ENCODE measurements around the gene CBARP.

The CBARP gene

GRCh38 chr19:1232652-1233072, 5.1 kb downstream of the CBARP start:
- Histone ChIP-seq H3K4me1 (ENCODE audit: insufficient read depth, insufficient read length) (peaks cover 31% of the 10 kb centered on the region), H3K9ac (ENCODE audit: insufficient read length, low read depth) (peak overlapping the region; percentile 17), H3K9me3 (ENCODE audit: insufficient read depth, low read length) (no peaks in the 10 kb centered on the region), H3K36me3 (ENCODE audit: insufficient read depth, insufficient read length, low read length) (peaks cover 67% of the 10 kb centered on the region), H3K27me3 (ENCODE audit: insufficient read depth, insufficient read length) (peaks cover 5% of the 10 kb centered on the region), H3K4me3 (ENCODE audit: insufficient read length, low read depth) (no peak overlapping the region)
- TF ChIP-seq SUZ12 (IDR thresholded peaks at IDR 0.05; ENCODE audit: extremely low read depth, insufficient read depth, insufficient read length) (no peak), ZNF274 (IDR thresholded peaks at IDR 0.05; ENCODE audit: low read depth, low read length) (no peak), YY1 (IDR thresholded peaks at IDR 0.05; ENCODE audit: insufficient read depth, insufficient read length) (no peak)
- no peak for DNase-seq (ENCODE audit: low read depth, low spot score)

- no peak for DNase-seq (ENCODE audit: low read depth, low spot score)
- H3K4me3 ChIP-seq (ENCODE audit: insufficient read length, low read depth) = no peak overlapping the region
- TF ChIP-seq SUZ12 (IDR thresholded peaks at IDR 0.05; ENCODE audit: extremely low read depth, insufficient read depth, insufficient read length) = no peak
- TF ChIP-seq YY1 (IDR thresholded peaks at IDR 0.05; ENCODE audit: insufficient read depth, insufficient read length) = no peak
- TF ChIP-seq ZNF274 (IDR thresholded peaks at IDR 0.05; ENCODE audit: low read depth, low read length) = no peak
- peaks cover 31% of the 10 kb centered on the region for H3K4me1 ChIP-seq (ENCODE audit: insufficient read depth, insufficient read length)
- peaks cover 73% of the 10 kb centered on the region for H3K36me3 ChIP-seq (ENCODE audit: insufficient read depth, insufficient read length, low read length)
- H3K9ac ChIP-seq (ENCODE audit: insufficient read length, low read depth) = peak overlapping the region; percentile 17
- no peaks in the 10 kb centered on the region for H3K9me3 ChIP-seq (ENCODE audit: insufficient read depth, low read length)
- H3K27me3 ChIP-seq (ENCODE audit: insufficient read depth, insufficient read length) = peaks cover 2% of the 10 kb centered on the region
These were observed 5.8 kb downstream of the CBARP start for GRCh38 chr19:1231729-1232637.

DNA sequence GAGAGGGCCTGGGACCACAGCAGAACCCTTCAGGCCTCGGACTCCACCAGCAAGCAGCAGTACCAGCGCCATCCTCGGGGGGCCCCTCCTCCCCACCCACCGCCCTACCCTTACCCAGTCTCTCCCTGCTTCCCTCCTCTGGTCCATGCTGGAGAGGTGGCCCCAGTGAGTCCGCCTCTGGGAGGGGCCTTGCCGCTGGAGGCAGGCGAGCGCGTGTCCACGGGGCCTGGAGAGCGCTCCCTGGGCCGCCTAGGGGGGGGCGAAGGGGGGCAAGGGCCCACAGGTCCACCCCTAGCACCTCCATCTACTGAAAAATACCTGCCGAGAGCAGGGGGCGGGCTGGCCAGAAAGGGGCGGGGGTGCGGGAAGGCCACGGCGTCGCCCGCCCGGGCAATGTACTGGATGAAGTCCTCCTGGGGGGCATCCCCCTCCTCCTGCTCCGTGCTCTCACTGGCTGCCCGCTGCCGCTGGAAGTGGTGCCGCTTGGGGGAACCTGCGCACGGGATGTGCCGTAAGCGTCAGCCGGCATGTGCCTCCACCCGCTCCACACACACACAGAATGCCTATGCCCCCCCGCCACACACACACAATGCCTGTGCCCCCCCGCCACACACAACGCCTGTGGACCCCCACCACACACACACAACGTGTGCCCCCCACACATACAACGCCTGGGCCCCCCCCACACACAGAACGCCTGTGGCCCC, 6.9 kb downstream of the CBARP start:
- no peak for TF ChIP-seq ZNF274 (IDR thresholded peaks at IDR 0.05; ENCODE audit: low read depth, low read length)
- no peak for TF ChIP-seq YY1 (IDR thresholded peaks at IDR 0.05; ENCODE audit: insufficient read depth, insufficient read length)
- no peak for TF ChIP-seq SUZ12 (IDR thresholded peaks at IDR 0.05; ENCODE audit: extremely low read depth, insufficient read depth, insufficient read length)
- peak overlapping the region; percentile 42 for H3K9ac ChIP-seq (ENCODE audit: insufficient read length, low read depth)
- H3K9me3 ChIP-seq (ENCODE audit: insufficient read depth, low read length) = no peaks in the 10 kb centered on the region
- no peak overlapping the region for H3K4me3 ChIP-seq (ENCODE audit: insufficient read length, low read depth)
- peaks cover 81% of the 10 kb centered on the region for H3K36me3 ChIP-seq (ENCODE audit: insufficient read depth, insufficient read length, low read length)
- DNase-seq (ENCODE audit: low read depth, low spot score) = no peak
- H3K27me3 ChIP-seq (ENCODE audit: insufficient read depth, insufficient read length) = no peaks in the 10 kb centered on the region
- peaks cover 26% of the 10 kb centered on the region for H3K4me1 ChIP-seq (ENCODE audit: insufficient read depth, insufficient read length)

GRCh38 chr19:1229924-1230782, 7.7 kb downstream of the CBARP start:
- Histone ChIP-seq H3K36me3 (ENCODE audit: insufficient read depth, insufficient read length, low read length) (peaks cover 80% of the 10 kb centered on the region), H3K4me3 (ENCODE audit: insufficient read length, low read depth) (no peak overlapping the region), H3K4me1 (ENCODE audit: insufficient read depth, insufficient read length) (peaks cover 20% of the 10 kb centered on the region), H3K9ac (ENCODE audit: insufficient read length, low read depth) (peak overlapping the region; percentile 42), H3K9me3 (ENCODE audit: insufficient read depth, low read length) (no peaks in the 10 kb centered on the region), H3K27me3 (ENCODE audit: insufficient read depth, insufficient read length) (no peaks in the 10 kb centered on the region)
- DNase-seq (ENCODE audit: low read depth, low spot score) = no peak
- TF ChIP-seq ZNF274 (IDR thresholded peaks at IDR 0.05; ENCODE audit: low read depth, low read length) (no peak), SUZ12 (IDR thresholded peaks at IDR 0.05; ENCODE audit: extremely low read depth, insufficient read depth, insufficient read length) (no peak), YY1 (IDR thresholded peaks at IDR 0.05; ENCODE audit: insufficient read depth, insufficient read length) (no peak)

DNA sequence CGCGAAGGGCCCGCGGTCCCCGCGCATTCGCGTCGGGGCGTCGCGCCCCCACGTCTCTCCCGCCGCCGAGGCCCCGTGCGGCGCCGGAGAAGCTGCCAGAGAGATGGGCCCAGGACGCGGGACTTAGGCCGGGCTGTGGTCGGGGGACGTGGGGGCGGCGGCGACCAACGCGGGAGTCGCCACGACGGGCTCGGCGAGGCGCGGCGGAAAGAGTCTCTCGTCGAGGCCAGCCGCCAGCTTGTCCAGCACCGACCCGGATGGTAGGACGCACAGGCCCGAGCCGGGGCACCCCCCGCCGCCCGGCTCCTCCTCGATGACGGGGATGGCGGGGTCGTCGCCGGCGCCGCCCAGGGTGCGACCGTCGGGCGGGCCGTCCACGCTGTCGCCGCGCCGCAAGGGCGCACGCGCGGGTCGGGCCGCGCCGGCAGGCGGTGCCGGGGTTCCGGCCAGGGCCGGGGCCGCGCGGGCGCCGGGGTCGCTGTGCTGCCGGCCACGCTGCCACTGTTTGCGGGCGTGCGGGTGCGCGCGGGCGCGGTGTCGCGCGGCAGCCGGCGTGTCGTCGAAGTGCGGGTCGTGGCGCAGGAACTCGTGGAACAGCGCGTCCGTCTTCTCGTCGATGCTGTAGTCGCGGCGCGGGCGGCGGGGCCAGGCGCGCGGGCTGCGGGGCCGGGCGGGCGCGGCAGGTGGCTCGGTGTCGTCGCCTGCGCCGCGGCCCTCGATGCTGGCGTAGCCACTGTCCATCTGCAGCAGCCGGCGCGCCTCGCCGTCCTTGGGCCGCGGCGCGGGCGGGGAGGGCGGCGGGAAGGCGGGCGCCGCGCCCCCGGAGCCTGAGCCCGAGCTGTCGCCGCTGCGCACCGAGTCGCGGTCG, 8.5 kb downstream of the CBARP start:
- no peak for DNase-seq (ENCODE audit: low read depth, low spot score)
- Histone ChIP-seq H3K9me3 (ENCODE audit: insufficient read depth, low read length) (no peaks in the 10 kb centered on the region), H3K27me3 (ENCODE audit: insufficient read depth, insufficient read length) (no peaks in the 10 kb centered on the region), H3K4me3 (ENCODE audit: insufficient read length, low read depth) (no peak overlapping the region), H3K36me3 (ENCODE audit: insufficient read depth, insufficient read length, low read length) (peaks cover 80% of the 10 kb centered on the region), H3K9ac (ENCODE audit: insufficient read length, low read depth) (no peak overlapping the region), H3K4me1 (ENCODE audit: insufficient read depth, insufficient read length) (peaks cover 25% of the 10 kb centered on the region)
- TF ChIP-seq ZNF274 (IDR thresholded peaks at IDR 0.05; ENCODE audit: low read depth, low read length) (no peak), SUZ12 (IDR thresholded peaks at IDR 0.05; ENCODE audit: extremely low read depth, insufficient read depth, insufficient read length) (no peak), YY1 (IDR thresholded peaks at IDR 0.05; ENCODE audit: insufficient read depth, insufficient read length) (no peak)

Data from NT2/D1 (cell line).